Small intestine (tissue), 7 donors: ENCODE data around the gene RNF208. TPM values are rescaled to one million over a fixed set of nuclear protein-coding genes. Genes with fewer than 3 reads are reported as not detected.

Experiments
- DNase-seq, 2 donors: peaks; one replicate each; pipeline versions ENCODE4 v3.0.0 to v3.0.0-alpha.2; 2013
- FAIRE-seq: peaks from 2 replicates; lab custom pipeline; 2012; peaks lifted over from hg19 to GRCh38; lab: Jason Lieb, UNC
- H3K27ac ChIP-seq, 3 donors: one replicate each; pipeline ENCODE4 v1.5.1; 2013; ENCODE audit warnings: low read length in 2 of 3, mild to moderate bottlenecking in 2 of 3, control low read depth in 1 of 3, inconsistent platforms in 1 of 3, low read depth in 1 of 3, moderate library complexity in 1 of 3
- H3K27me3 ChIP-seq, 3 donors: one replicate each; pipeline ENCODE4 v1.6.1; 2013; ENCODE audit warnings: low read length in 3 of 3, inconsistent platforms in 1 of 3; ENCODE audit not compliant: control insufficient read depth in 3 of 3, insufficient read depth in 3 of 3
- H3K36me3 ChIP-seq, 3 donors: one replicate each; pipeline ENCODE4 v1.6.1; 2013; ENCODE audit warnings: low read length in 3 of 3, inconsistent platforms in 1 of 3, low read depth in 1 of 3, mild to moderate bottlenecking in 1 of 3, moderate library complexity in 1 of 3; ENCODE audit not compliant: control insufficient read depth in 3 of 3, insufficient read depth in 2 of 3
- H3K4me1 ChIP-seq, 3 donors: one replicate each; pipeline ENCODE4 v1.6.1; 2013; ENCODE audit warnings: low read length in 2 of 3, inconsistent platforms in 1 of 3, low read depth in 1 of 3, mild to moderate bottlenecking in 1 of 3, moderate library complexity in 1 of 3; ENCODE audit not compliant: control insufficient read depth in 3 of 3, insufficient read depth in 2 of 3
- H3K4me3 ChIP-seq, 3 donors: one replicate each; pipeline ENCODE4 v1.5.1; 2013; ENCODE audit warnings: low read length in 3 of 3, control low read depth in 1 of 3, inconsistent platforms in 1 of 3, low read depth in 1 of 3, mild to moderate bottlenecking in 1 of 3, moderate library complexity in 1 of 3
- H3K9me3 ChIP-seq, 2 donors: one replicate each; pipeline ENCODE4 v1.6.1; 2013; ENCODE audit warnings: low read depth in 1 of 2, low read length in 1 of 2; ENCODE audit not compliant: control insufficient read depth in 2 of 2, insufficient read depth in 1 of 2
- WGBS, 3 donors: extraction: QIAGEN DNeasy Blood & Tissue Kit; methylation state at CpG; one replicate each; pipeline ENCODE4 v1.1.7; 2013; 5-methylcytosine and 5-hydroxymethylcytosine counted together
- polyA plus RNA-seq, 4 donors: library from polyadenylated mRNA; stranded (reverse) in 3 of 4; unstranded in 1 of 4; fragments of 200-250 nt in 3 of 4; fragments of 120-200 nt in 1 of 4; gene quantifications; one replicate each; pipeline versions ENCODE4 v1.2.1 to v1.2.3, GENCODE V29; 2013
- donor health status: healthy with polysubstance abuse.
- donor health status: control.
- donor health status: control.
- donor health status: Bipolar disorder and iron deficiency.
- donor health status: healthy.

Gene RNF208
- polyA plus RNA-seq, 4 donors = 2.7 to 10.8 (median 8.3) TPM

DNA sequence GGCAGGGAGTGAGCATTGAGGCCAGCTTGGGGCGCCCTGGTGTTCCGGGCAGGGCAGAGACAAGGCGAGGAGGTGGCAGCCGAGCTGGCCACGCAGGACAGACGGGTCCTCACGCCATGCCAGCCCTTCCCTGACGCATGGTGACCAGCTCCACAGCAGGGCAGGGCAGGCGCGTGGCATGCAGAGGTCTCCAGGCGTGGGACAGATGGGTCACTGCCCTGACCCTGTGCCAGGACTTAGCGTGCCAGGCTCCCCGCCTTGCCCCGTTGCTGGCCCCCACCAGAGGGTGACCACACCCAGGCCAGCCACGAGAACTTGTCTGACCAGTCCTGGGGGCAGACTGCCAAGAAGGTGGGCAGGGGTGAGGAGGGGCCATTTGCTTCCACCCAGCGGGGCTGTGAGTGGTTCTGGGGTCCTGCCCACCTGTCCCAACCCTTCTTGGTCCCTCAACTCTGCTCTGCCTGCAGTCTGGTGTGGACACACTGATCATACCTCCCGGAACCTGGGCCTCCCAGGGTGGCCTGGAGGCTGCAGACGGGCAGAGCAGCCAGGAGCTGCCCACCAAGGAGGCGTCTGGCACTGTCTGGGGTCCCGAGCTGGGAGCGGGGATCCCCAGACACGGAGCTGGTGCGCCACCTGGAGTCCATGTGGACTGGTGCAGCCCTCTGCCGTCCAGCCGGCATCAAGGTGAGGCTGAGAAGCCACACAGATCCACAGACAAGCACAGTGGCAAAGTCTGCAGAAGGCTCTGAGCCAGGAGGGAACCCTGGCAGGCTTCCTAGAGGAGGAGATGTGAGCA is 5.2 kb upstream of the RNF208 start, which contains the start of gene RNF224:
Gene RNF224, plus strand, starts transcription at position 449 of the 799 bp plus-strand sequence. CDS start 834 bp downstream, outside the sequence.
- Histone ChIP-seq H3K9me3 (no peaks in the 10 kb centered on the region), H3K27me3 (no peaks in the 10 kb centered on the region), H3K27ac (peak within 1 kb of the TSS in 1 of 3 donors; percentile 95), H3K36me3 (peaks cover 0 to 14% (median 0%) of the 10 kb centered on the region in 3 donors), H3K4me3 (peak within 1 kb of the TSS in 1 of 3 donors; percentile 16), H3K4me1 (peaks cover 0 to 86% (median 11%) of the 10 kb centered on the region in 3 donors)
- DNase-seq (peak; percentile 87 to 89), FAIRE-seq (no peak)
- 10 to 35% (median 15%) methylated on average over 25 of the region's 25 CpGs for WGBS, 3 donors

DNA sequence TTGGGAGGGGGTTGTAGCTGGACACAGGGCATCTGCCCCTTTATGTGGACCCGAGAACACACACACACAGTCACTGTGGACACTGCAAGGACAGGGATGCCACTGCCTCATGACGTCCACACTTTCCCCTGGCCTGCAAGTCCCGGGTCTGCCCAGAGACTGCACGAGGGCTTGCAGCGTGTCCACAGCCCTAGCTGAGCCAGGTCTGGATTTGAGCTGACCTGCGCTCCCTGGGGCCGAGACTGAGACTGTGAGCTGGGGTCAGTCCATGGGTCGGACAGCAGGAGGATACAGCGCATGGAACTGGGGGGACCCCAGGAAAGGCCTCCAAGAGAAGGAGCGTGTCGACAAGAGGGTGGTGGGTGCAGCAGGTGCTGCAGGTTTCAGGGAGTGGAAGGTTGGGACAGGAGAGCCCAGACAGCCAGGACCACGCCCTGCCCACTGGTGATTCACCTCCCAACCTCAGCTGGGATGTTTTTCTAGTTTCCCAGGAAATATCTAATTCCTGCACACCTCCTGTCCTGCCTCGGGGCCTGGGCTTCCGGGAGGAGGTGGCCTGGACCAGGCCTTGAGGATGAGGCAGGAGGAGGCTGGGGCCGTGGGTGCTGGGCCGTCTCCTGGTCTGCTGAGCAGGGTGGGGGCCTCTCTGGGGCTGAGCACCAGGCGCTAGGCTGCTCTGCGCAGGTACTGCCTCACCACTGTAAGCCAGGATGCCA is 4.5 kb upstream of the RNF208 start:
- FAIRE-seq = no peak
- peak in 1 of 2 donors; percentile 55 for DNase-seq

DNA sequence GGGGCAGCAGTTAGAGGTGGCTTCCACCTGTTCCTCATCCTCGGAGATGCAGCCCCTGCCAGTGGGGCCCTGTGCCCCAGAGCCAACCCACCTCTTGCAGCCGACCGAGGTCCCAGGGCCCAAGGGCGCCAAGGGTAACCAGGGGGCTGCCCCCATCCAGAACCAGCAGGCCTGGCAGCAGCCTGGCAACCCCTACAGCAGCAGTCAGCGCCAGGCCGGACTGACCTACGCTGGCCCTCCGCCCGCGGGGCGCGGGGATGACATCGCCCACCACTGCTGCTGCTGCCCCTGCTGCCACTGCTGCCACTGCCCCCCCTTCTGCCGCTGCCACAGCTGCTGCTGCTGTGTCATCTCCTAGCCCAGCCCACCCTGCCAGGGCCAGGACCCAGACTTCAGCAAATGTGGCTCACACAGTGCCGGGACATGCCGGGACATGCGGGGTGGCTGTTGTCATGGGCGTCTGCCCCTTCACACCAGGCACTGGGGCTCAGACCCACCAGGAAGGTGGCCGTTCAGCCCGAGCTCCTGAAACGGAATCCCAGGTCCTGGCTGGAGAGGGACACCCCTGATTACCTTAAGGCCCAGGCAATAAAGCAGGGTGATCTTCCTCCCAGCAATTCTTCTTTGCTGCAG is 3.8 kb upstream of the RNF208 start:
- DNase-seq (peak in 1 of 2 donors; percentile 35), FAIRE-seq (no peak)
- WGBS, 3 donors = 83 to 86% (median 83%) methylated on average over 19 to 21 of the region's 21 CpGs
- H3K4me1 ChIP-seq = peaks cover 0 to 71% (median 8%) of the 10 kb centered on the region in 3 donors
- peaks cover 0 to under 1% (median 0%) of the 10 kb centered on the region in 3 donors for H3K36me3 ChIP-seq
- no peaks in the 10 kb centered on the region for H3K27me3 ChIP-seq
- peak overlapping the region in 1 of 3 donors; percentile 11 for H3K4me3 ChIP-seq
- no peaks in the 10 kb centered on the region for H3K9me3 ChIP-seq
- peak overlapping the region in 1 of 3 donors; percentile 69 for H3K27ac ChIP-seq

More for the DNA sequence above, 4.5 kb upstream of the RNF208 start:
- H3K9me3 ChIP-seq = no peaks in the 10 kb centered on the region
- H3K36me3 ChIP-seq = peaks cover 0 to 6% (median 0%) of the 10 kb centered on the region in 3 donors
- H3K27ac ChIP-seq = peak overlapping the region in 1 of 3 donors; percentile 69
- H3K27me3 ChIP-seq = no peaks in the 10 kb centered on the region
- H3K4me3 ChIP-seq = no peak overlapping the region
- 60 to 71% (median 65%) methylated on average over 16 to 18 of the region's 18 CpGs for WGBS, 3 donors
- peaks cover 0 to 78% (median 11%) of the 10 kb centered on the region in 3 donors for H3K4me1 ChIP-seq

DNA sequence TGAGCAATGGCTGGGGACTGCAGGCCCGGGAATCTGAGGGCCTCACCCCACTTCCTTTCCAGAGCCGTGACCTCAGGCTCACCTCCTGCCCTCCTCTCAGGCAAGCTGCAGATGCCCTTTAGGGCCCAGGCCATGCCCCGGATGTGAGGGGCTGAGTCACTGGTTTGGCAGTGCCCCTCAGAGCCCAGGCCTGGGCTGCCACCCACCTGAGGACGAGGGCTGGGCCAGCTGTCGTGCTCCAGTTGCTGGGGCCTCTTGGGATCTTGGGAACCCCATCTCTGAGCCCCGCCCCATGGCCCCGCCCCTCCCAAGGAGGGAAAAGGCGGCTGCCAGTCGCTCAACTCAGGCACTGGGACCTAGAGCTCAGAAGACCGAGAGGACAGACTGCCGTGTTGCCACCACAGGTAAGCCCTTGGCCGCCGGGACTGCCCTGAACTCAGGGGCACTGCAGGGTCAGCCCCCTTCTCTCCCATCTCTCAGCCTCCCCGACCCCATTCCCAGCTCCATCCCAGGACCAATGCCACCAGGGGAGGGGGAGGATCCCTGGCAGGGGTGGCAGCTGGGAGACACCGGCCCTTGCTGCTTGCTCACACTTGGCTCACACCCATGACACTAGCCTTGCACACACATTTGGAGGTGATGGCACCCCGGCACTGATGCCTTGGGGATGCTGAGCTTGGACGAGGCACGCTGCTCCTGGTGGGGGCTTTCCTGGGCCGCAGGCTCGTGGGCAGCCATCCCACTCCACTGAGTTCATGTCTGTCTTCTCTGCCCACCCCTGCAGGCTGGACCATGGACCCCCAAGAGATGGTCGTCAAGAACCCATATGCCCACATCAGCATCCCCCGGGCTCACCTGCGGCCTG is 3.0 kb upstream of the RNF208 start, which contains the start of gene CYSRT1:
Gene CYSRT1, plus strand, starts transcription at position 345 of the 865 bp plus-strand sequence. Its CDS starts 448 bp downstream, at position 793.
- DNase-seq (peak; percentile 53 to 82), FAIRE-seq (no peak)
- H3K4me1 ChIP-seq = peaks cover 0 to 64% (median 1%) of the 10 kb centered on the region in 3 donors

DNA sequence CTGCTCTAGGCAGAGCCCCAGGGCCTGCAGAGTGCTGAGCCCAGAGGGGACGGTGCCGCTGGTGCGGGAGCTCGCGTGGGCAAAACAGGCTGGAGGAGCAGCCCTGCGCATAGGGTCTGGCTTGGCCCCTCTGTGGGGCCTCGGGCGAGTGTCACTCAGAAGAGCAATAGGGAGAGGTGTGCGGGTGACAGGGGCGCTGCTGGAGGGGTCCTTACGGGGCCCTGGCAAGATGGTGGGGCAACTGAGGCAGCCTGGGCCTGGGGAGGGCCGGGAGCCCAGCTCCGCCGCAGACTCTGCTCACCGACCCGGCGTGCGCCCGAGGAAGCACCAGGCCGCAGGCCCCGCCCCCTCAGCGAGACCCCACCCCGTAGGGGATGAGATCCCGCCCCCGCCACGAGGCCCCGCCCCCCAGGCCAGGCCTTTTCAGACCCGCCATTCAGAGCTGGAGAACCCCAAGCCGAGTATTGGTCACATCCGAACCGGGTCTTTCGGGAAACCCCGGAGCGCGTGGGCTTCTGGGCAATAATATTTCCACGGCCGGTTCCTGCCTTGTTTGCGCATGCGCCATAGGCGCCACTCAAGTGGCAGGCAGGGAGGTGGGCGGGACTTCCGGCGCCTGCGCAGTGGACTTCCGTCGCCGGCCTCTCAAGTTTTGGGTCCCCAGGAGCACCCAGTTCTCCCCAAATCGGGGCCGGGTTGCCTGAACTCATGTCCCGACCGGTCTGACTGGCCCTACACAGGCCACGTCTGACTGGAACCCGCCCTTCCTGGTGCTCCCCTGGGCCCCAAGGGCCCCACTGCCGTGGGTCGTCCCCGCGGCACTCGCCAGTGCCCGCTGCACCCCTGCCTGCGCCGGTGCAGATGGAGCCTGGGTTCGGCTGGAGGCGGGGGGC is 1.3 kb upstream of the RNF208 start:
- 1% methylated on average over 49 to 63 of the region's 63 CpGs for WGBS, 3 donors
- H3K36me3 ChIP-seq = peaks cover 0 to 21% (median 0%) of the 10 kb centered on the region in 3 donors
- no peaks in the 10 kb centered on the region for H3K27me3 ChIP-seq
- H3K9me3 ChIP-seq = no peaks in the 10 kb centered on the region
- H3K4me3 ChIP-seq = peak overlapping the region; percentile 60 to 84 (median 76)
- H3K27ac ChIP-seq = peak overlapping the region; percentile 90 to 93 (median 91)
- peak; percentile 98 to 99 for DNase-seq
- FAIRE-seq = no peak
- H3K4me1 ChIP-seq = peaks cover 0 to 55% (median 0%) of the 10 kb centered on the region in 3 donors

More for the DNA sequence above, 3.0 kb upstream of the RNF208 start, which contains the start of gene CYSRT1:
- WGBS, 3 donors = 30 to 44% (median 44%) methylated on average over 22 to 23 of the region's 23 CpGs
- Histone ChIP-seq H3K36me3 (peaks cover 0 to 8% (median 0%) of the 10 kb centered on the region in 3 donors), H3K27ac (peak within 1 kb of the TSS in 1 of 3 donors; percentile 91), H3K9me3 (no peaks in the 10 kb centered on the region), H3K4me3 (peak within 1 kb of the TSS in 2 of 3 donors; percentile 76 to 84), H3K27me3 (no peaks in the 10 kb centered on the region)

DNA sequence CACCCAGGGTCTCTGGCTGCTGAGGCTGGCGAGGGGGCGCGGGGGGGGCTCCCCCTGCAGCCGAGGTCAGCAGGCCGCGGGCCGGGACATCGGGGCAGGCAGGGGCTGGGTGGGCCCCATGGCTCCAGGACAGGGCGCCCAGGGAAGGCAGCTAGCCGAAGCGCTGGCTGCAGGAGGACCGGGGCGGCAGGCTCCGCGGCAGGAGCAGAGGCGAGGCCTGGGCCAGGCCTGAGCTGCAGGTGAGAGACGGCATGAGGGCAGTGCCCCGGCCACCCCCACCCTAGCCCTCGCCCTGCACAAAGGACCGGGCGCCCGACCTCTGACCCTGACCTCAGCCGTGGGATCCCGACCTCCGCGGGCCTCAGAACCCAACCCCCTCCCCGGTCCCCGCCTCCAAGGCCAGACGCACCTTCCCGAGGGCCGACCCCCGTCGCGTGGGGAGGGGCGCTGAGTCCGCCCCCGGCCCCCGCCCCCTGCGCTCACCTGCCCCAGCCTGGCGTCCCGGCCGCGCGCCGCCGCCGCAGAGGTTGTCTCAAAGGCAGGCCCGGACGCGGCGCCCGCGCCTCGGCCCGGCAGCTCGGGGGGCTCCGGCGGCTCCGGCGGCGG is 431 bp downstream of the RNF208 start:
- Histone ChIP-seq H3K27me3 (no peaks in the 10 kb centered on the region), H3K4me3 (peak overlapping the region; percentile 32 to 61 (median 35)), H3K36me3 (peaks cover 0 to 28% (median 0%) of the 10 kb centered on the region in 3 donors), H3K4me1 (peaks cover 0 to 55% (median 0%) of the 10 kb centered on the region in 3 donors), H3K9me3 (no peaks in the 10 kb centered on the region), H3K27ac (no peak overlapping the region)
- 1 to 10% (median 6%) methylated on average over 38 to 61 of the region's 61 CpGs for WGBS, 3 donors
- DNase-seq (peak in 1 of 2 donors; percentile 48), FAIRE-seq (no peak)
